Upper lobe of left lung (tissue), 6 donors: ENCODE measurements around the gene LATS2. TPM values are rescaled to one million over a fixed set of nuclear protein-coding genes. Genes with fewer than 3 reads are reported as not detected.
A peak's percentile ranks its signal among the peaks of the same experiment; 100 is the strongest.

Source experiments
- ATAC-seq, 2 donors: fragments of 200-7000 bp; cut with Tn5 transposase; one replicate each; pipeline ENCODE4 v1.9.1; 2022; ENCODE audit warnings: mild to moderate bottlenecking in 2 of 2, moderate library complexity in 2 of 2; ENCODE audit not compliant: low FRiP score in 2 of 2
- DNase-seq, 2 donors: peaks; one replicate each; pipeline ENCODE4 v3.0.0-alpha.2; 2019 to 2020
- H3K27ac ChIP-seq, 4 donors: fragments of 200-600 bp; sonication (generic); one replicate each; pipeline ENCODE4 v1.5.1; 2016 to 2019
- H3K27me3 ChIP-seq, 4 donors: fragments of 200-600 bp; sonication (generic); one replicate each; pipeline ENCODE4 v1.5.1; 2017 to 2019
- H3K36me3 ChIP-seq, 4 donors: fragments of 200-600 bp; sonication (generic); one replicate each; pipeline ENCODE4 v1.5.1; 2016 to 2019
- H3K4me1 ChIP-seq, 4 donors: fragments of 200-600 bp; sonication (generic); one replicate each; pipeline ENCODE4 v1.5.1; 2018 to 2019
- H3K4me3 ChIP-seq, 4 donors: fragments of 200-600 bp; sonication (generic); one replicate each; pipeline ENCODE4 v1.5.1; 2017 to 2019; ENCODE audit warnings: mild to moderate bottlenecking in 2 of 4, moderate library complexity in 1 of 4
- H3K9me3 ChIP-seq, 4 donors: fragments of 200-600 bp; sonication (generic); one replicate each; pipeline ENCODE4 v1.5.1; 2018 to 2019
- EP300 ChIP-seq, 4 donors: sonication (generic); formaldehyde crosslinking; IDR thresholded peaks; one replicate each; pipeline ENCODE4 v1.5.1; 2017; ENCODE audit warnings: antibody characterized with exemption in 4 of 4, control low read depth in 2 of 4
- POLR2A ChIP-seq, 4 donors: fragments of 450-650 bp; IDR thresholded peaks; one replicate each; pipeline ENCODE4 v1.5.1; 2016 to 2017; ENCODE audit warnings: antibody characterized with exemption in 4 of 4, mild to moderate bottlenecking in 2 of 4
- POLR2AphosphoS5 ChIP-seq, 2 donors: sonication (generic); formaldehyde crosslinking; IDR thresholded peaks; one replicate each; pipeline ENCODE4 v1.5.1; 2017; ENCODE audit warnings: antibody characterized with exemption in 2 of 2
- WGBS, 2 donors: methylation state at CpG; one replicate each; pipeline ENCODE4 v1.1.5; 2017 to 2018; 5-methylcytosine and 5-hydroxymethylcytosine counted together
- total RNA-seq, 6 donors: library from RNA; depleted of rRNA in 4 of 6; stranded (reverse); fragments of >200 nt in 4 of 6; gene quantifications; one replicate each; pipeline versions ENCODE4 v1.1.0 to v1.2.1, GENCODE V29; 2016 to 2021
- TF ChIP-seq, protein P1 (sequence below), 6 experiments: fragments of 450-650 bp in 4 of 6; fragments of 200-600 bp in 2 of 6; sonication (generic) in 2 of 6; IDR thresholded peaks; one replicate each; pipeline ENCODE4 v1.5.1; 2016 to 2019; ENCODE audit warnings: antibody characterized with exemption in 6 of 6
- donor health status: DM: no; HTN: no; CAD: no; lungs with moderate emphysema.
- donor health status: DM: no; HTN: yes; CAD: no; lungs with severe emphysema.

Gene LATS2
- total RNA-seq, 6 donors from 2014 or later = 26.2 to 44.4 (median 39.5) TPM

DNA sequence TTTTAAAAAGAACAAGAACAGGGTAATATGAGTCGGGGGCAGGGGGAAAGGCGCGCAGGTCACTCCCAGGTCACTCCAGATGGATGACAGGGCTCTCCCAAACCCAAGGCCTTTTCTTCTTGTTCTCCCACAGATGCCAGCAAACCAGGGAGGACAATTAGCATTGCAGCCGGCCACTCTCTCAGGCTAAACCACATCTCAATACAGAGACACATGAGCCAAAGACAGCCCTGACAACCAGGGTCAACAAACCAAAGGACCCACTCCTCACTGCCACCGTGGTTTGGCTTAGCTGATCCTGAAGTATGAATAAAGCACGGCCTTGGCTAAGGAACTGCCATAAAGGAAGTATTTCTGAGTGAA lies 47.3 kb downstream of the LATS2 start:
- 73 to 80% methylated on average over 6 of the region's 6 CpGs for WGBS, 2 donors
- TF ChIP-seq POLR2AphosphoS5 (IDR thresholded peaks at IDR 0.05) (no peak), POLR2A (IDR thresholded peaks at IDR 0.05) (no peak), EP300 (IDR thresholded peaks at IDR 0.05) (no peak)
- TF ChIP-seq, protein P1, sequence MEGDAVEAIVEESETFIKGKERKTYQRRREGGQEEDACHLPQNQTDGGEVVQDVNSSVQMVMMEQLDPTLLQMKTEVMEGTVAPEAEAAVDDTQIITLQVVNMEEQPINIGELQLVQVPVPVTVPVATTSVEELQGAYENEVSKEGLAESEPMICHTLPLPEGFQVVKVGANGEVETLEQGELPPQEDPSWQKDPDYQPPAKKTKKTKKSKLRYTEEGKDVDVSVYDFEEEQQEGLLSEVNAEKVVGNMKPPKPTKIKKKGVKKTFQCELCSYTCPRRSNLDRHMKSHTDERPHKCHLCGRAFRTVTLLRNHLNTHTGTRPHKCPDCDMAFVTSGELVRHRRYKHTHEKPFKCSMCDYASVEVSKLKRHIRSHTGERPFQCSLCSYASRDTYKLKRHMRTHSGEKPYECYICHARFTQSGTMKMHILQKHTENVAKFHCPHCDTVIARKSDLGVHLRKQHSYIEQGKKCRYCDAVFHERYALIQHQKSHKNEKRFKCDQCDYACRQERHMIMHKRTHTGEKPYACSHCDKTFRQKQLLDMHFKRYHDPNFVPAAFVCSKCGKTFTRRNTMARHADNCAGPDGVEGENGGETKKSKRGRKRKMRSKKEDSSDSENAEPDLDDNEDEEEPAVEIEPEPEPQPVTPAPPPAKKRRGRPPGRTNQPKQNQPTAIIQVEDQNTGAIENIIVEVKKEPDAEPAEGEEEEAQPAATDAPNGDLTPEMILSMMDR (IDR thresholded peaks at IDR 0.05) = no peak
- H3K36me3 ChIP-seq = no peaks in the 10 kb centered on the region
- H3K27me3 ChIP-seq = no peaks in the 10 kb centered on the region
- H3K9me3 ChIP-seq = no peaks in the 10 kb centered on the region
- peaks cover 53 to 84% (median 61%) of the 10 kb centered on the region in 4 donors for H3K4me1 ChIP-seq
- H3K27ac ChIP-seq = peak overlapping the region in 2 of 4 donors; percentile 39 to 48
- ATAC-seq (no peak), DNase-seq (no peak)
- no peak overlapping the region for H3K4me3 ChIP-seq

DNA sequence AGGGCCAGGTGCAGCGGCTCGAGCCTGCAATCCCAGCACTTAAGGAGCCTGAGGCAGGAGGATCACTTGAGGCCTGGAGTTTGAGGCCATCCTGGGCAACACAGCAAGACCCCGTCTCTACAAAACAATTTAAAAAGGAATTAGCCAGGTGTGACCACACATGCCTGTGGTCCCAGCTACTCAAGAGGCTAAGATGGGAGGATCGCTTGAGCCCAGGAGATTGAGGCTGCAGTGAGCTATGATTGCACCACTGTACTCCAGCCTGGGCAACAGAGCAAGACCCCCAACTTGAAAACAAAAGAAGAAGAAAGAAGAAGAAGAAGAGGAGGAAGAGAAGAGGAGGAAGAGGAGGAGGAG lies 47.7 kb downstream of the LATS2 start:
- no peaks in the 10 kb centered on the region for H3K27me3 ChIP-seq
- no peaks in the 10 kb centered on the region for H3K9me3 ChIP-seq
- no peak overlapping the region for H3K4me3 ChIP-seq
- no peak for ATAC-seq
- no peaks in the 10 kb centered on the region for H3K36me3 ChIP-seq
- 72 to 77% methylated on average over 4 of the region's 4 CpGs for WGBS, 2 donors
- no peak for DNase-seq
- H3K4me1 ChIP-seq = peaks cover 53 to 83% (median 61%) of the 10 kb centered on the region in 4 donors
- H3K27ac ChIP-seq = peak overlapping the region in 2 of 4 donors; percentile 39 to 48
- TF ChIP-seq, protein P1 (IDR thresholded peaks at IDR 0.05) = no peak
- TF ChIP-seq POLR2AphosphoS5 (IDR thresholded peaks at IDR 0.05) = no peak
- TF ChIP-seq POLR2A (IDR thresholded peaks at IDR 0.05) = no peak
- TF ChIP-seq EP300 (IDR thresholded peaks at IDR 0.05) = no peak

DNA sequence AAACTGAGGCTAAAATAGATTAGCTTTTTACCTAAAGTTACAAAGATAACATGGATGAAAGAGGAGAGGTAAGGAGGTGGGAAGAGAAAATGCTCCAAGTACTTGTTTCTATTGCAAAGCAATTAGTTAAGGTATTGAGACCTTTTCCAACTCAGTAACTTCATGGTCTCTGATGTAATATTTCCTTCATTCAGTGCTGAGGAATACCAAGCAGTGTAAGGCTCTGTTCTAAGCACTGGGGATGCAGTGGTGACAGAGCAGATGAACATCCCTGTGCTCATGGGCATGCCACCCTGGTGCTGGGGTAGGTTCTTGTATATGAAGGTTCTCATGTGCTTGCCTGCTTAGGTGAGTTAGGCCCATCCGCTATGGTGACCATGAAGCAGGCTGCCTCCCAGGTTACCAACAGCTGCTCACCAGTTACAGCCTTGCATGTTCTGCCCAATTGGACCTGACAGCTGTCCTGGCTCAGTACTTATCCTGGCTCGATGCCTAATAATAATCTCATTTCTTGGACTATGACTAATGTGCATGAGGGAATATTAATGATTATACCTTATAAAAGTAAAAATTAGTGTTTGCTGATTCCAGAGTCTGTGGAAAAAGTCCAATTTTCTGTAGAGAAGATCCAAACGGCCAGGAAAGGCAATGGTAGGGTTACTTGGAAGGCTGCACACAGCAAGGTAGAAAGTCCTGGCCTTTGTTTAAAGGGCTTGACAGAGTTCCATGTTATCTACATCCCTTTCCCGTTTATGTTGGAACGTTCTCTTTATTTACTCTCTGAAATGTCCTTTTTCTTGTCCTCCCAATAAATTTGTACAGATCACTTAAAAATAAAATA lies 48.3 kb downstream of the LATS2 start:
- DNase-seq (no peak), ATAC-seq (peak in 1 of 2 donors; percentile 42)
- H3K36me3 ChIP-seq = no peaks in the 10 kb centered on the region
- H3K27me3 ChIP-seq = no peaks in the 10 kb centered on the region
- peak overlapping the region in 2 of 4 donors; percentile 39 to 48 for H3K27ac ChIP-seq
- TF ChIP-seq POLR2A (IDR thresholded peaks at IDR 0.05) (no peak), POLR2AphosphoS5 (IDR thresholded peaks at IDR 0.05) (no peak), EP300 (IDR thresholded peaks at IDR 0.05) (no peak)
- TF ChIP-seq, protein P1 (IDR thresholded peaks at IDR 0.05) = no peak
- no peak overlapping the region for H3K4me3 ChIP-seq
- H3K4me1 ChIP-seq = peaks cover 51 to 77% (median 58%) of the 10 kb centered on the region in 4 donors
- 35 to 42% methylated on average over 4 to 5 of the region's 5 CpGs for WGBS, 2 donors
- H3K9me3 ChIP-seq = no peaks in the 10 kb centered on the region

DNA sequence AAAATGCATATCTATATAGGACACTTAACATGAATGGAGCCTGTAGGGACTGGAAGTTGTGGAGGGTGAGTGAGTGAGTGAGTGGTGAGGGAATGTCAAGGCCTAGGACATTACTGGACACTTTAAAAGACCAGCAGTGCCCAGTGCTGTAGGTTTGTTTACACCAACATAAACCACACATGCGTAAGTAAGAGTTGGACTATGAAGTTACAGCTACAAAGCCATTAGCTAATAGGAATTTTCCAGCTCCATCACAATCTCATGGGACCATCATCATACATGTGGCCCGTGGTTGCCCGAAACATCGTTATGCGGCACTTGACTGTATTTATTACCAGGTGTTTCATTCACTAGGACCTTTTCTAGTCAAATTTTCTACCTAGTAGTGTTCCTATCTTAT lies 49.2 kb downstream of the LATS2 start:
- no peak for ATAC-seq
- 65 to 67% methylated on average over 5 of the region's 5 CpGs for WGBS, 2 donors
- no peak overlapping the region for H3K4me3 ChIP-seq
- H3K36me3 ChIP-seq = no peaks in the 10 kb centered on the region
- H3K27me3 ChIP-seq = no peaks in the 10 kb centered on the region
- peaks cover 43 to 69% (median 51%) of the 10 kb centered on the region in 4 donors for H3K4me1 ChIP-seq
- TF ChIP-seq EP300 (IDR thresholded peaks at IDR 0.05) (no peak), POLR2A (IDR thresholded peaks at IDR 0.05) (no peak), POLR2AphosphoS5 (IDR thresholded peaks at IDR 0.05) (no peak)
- TF ChIP-seq, protein P1 (IDR thresholded peaks at IDR 0.05) = no peak
- no peaks in the 10 kb centered on the region for H3K9me3 ChIP-seq
- no peak overlapping the region for H3K27ac ChIP-seq
- no peak for DNase-seq

DNA sequence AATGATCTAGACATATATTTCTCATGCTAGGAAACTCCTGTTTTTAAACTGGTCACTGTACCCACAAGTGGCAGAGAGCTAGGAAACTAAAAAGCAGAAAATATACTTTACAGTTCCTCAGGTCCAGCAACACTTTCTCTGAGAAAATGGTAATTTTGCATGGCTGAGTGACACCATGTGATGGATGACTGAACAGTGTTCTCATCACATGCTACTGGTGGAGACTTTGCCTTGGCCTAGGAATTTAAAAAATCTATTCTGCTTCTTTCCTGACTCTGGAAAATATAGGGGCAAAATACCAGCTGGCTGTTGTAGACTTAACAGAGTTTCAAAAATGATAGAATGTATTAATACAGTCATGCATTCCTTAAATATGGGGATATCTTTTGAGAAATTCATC lies 50.0 kb downstream of the LATS2 start:
- ATAC-seq (no peak), DNase-seq (no peak)
- no peak overlapping the region for H3K27ac ChIP-seq
- TF ChIP-seq POLR2A (IDR thresholded peaks at IDR 0.05) = no peak
- no peak for TF ChIP-seq EP300 (IDR thresholded peaks at IDR 0.05)
- no peak for TF ChIP-seq POLR2AphosphoS5 (IDR thresholded peaks at IDR 0.05)
- TF ChIP-seq, protein P1 (IDR thresholded peaks at IDR 0.05) = no peak
- no peaks in the 10 kb centered on the region for H3K27me3 ChIP-seq
- H3K9me3 ChIP-seq = no peaks in the 10 kb centered on the region
- peaks cover 34 to 61% (median 44%) of the 10 kb centered on the region in 4 donors for H3K4me1 ChIP-seq
- no peaks in the 10 kb centered on the region for H3K36me3 ChIP-seq
- H3K4me3 ChIP-seq = no peak overlapping the region
